HG02970 (cell line): ENCODE data around the gene C2CD2.

Source experiments
- ATAC-seq: cut with Tn5 transposase; IDR thresholded peaks from one replicate; pipeline ENCODE4 v1.9.1; 2021; ENCODE audit warnings: mild to moderate bottlenecking, moderate library complexity, moderate number of reproducible peaks; ENCODE audit not compliant: unreplicated experiment, low FRiP score

C2CD2 gene

GRCh38 chr21:41851090-41851790 lies 102.6 kb downstream of the C2CD2 start:
- no peak for ATAC-seq

GRCh38 chr21:41850085-41850484 lies 103.7 kb downstream of the C2CD2 start:
- no peak for ATAC-seq

GRCh38 chr21:41848958-41849580 lies 104.7 kb downstream of the C2CD2 start:
- ATAC-seq: no peak

GRCh38 chr21:41848533-41848932 lies 105.3 kb downstream of the C2CD2 start:
- no peak for ATAC-seq

GRCh38 chr21:41847066-41847804 lies 106.6 kb downstream of the C2CD2 start:
- no peak for ATAC-seq

GRCh38 chr21:41846536-41846935 lies 107.3 kb downstream of the C2CD2 start:
- ATAC-seq: no peak

- no peak for ATAC-seq
Measured at GRCh38 chr21:41846033-41846317, 107.8 kb downstream of the C2CD2 start.

- no peak for ATAC-seq
Measured at GRCh38 chr21:41845310-41846032, 108.3 kb downstream of the C2CD2 start.

- no peak for ATAC-seq
Measured at GRCh38 chr21:41843584-41843983, 110.2 kb downstream of the C2CD2 start.

GRCh38 chr21:41840880-41841279 lies 112.9 kb downstream of the C2CD2 start:
- ATAC-seq: no peak

- no peak for ATAC-seq
Measured at GRCh38 chr21:41839387-41840000, 114.3 kb downstream of the C2CD2 start.

GRCh38 chr21:41837756-41838297 lies 116.0 kb downstream of the C2CD2 start:
- ATAC-seq: no peak

- ATAC-seq: no peak
Measured at GRCh38 chr21:41836166-41837015, 117.4 kb downstream of the C2CD2 start.

- ATAC-seq: no peak
Measured at GRCh38 chr21:41835711-41836154, 118.1 kb downstream of the C2CD2 start.
